Omental fat pad (tissue), 4 donors: Measurements from ENCODE around the gene CDH10. TPM values are rescaled to one million over a fixed set of nuclear protein-coding genes. Genes with fewer than 3 reads are reported as not detected.

Source experiments
- ATAC-seq: fragments of 150-250 bp; one replicate; pipeline ENCODE4 v1.9.1; 2016; ENCODE audit warnings: mild to moderate bottlenecking, moderate library complexity; ENCODE audit not compliant: low FRiP score
- DNase-seq: peaks from one replicate; pipeline ENCODE4 v3.0.0-alpha.2; 2019; ENCODE audit warnings: low spot score
- total RNA-seq, 4 donors: library from RNA; depleted of rRNA; stranded (reverse); fragments of >200 nt; gene quantifications; one replicate each; pipeline ENCODE4 v1.1.0, GENCODE V29; 2016
- TF ChIP-seq, protein P1 (sequence below), 3 donors: fragments of 450-650 bp; IDR thresholded peaks; one replicate each; pipeline ENCODE4 v1.5.1; 2016 to 2017; ENCODE audit warnings: antibody characterized with exemption in 3 of 3, mild to moderate bottlenecking in 3 of 3, moderate library complexity in 2 of 3

Gene CDH10
- total RNA-seq, 4 donors from 2014 or later = not detected

- ATAC-seq (no peak), DNase-seq (no peak)
- TF ChIP-seq, protein P1, sequence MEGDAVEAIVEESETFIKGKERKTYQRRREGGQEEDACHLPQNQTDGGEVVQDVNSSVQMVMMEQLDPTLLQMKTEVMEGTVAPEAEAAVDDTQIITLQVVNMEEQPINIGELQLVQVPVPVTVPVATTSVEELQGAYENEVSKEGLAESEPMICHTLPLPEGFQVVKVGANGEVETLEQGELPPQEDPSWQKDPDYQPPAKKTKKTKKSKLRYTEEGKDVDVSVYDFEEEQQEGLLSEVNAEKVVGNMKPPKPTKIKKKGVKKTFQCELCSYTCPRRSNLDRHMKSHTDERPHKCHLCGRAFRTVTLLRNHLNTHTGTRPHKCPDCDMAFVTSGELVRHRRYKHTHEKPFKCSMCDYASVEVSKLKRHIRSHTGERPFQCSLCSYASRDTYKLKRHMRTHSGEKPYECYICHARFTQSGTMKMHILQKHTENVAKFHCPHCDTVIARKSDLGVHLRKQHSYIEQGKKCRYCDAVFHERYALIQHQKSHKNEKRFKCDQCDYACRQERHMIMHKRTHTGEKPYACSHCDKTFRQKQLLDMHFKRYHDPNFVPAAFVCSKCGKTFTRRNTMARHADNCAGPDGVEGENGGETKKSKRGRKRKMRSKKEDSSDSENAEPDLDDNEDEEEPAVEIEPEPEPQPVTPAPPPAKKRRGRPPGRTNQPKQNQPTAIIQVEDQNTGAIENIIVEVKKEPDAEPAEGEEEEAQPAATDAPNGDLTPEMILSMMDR (IDR thresholded peaks at IDR 0.05) = no peak
These were observed 705 bp upstream of the CDH10 start for GRCh38 chr5:24645483-24645882.

DNA sequence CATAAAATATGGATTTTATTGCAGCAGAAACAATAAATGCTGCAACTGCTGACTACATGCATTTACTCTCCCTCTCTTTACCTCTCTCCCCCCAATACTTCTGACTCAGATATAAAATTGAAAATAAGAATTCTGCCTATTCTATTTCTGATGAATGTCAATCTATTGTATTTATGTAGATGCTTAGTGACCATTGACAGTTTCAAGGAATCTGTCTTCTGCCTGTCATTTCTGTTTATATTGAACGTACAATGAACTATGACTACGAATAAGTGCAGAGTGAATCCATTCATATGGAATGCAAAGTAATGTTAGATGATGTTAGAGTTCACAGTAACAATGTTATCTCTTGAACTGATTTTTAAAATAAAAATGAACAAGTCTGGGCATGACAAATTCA is 898 bp downstream of the CDH10 start:
- ATAC-seq = no peak
- DNase-seq = no peak
- TF ChIP-seq, protein P1 (IDR thresholded peaks at IDR 0.05) = no peak

GRCh38 chr5:24643156-24643555 is 1.6 kb downstream of the CDH10 start:
- TF ChIP-seq, protein P1 (IDR thresholded peaks at IDR 0.05) = no peak
- ATAC-seq (no peak), DNase-seq (no peak)

- no peak for ATAC-seq
- TF ChIP-seq, protein P1 (IDR thresholded peaks at IDR 0.05) = no peak
- DNase-seq = no peak
These were observed 2.8 kb downstream of the CDH10 start for GRCh38 chr5:24642022-24642421.

DNA sequence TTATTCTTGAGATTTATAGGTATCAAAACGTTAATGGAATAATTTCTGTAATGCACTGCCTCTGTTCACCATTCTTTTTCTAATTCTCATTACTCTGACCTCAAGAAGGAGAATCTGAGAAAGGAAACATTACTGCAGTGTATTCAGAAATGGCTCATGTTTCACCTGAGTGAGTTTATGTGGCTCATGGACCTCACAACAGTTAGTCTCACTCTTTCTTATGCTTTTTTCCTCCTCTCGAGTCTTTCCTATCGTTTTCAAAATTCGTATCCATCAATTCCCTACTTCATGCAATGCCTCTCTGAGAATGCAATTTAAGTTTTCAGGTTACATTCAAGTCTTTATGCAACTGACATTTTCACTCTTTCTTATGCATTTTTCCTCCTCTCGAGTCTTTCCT is 9.6 kb downstream of the CDH10 start:
- TF ChIP-seq, protein P1 (IDR thresholded peaks at IDR 0.05) = no peak
- DNase-seq (no peak), ATAC-seq (no peak)

DNA sequence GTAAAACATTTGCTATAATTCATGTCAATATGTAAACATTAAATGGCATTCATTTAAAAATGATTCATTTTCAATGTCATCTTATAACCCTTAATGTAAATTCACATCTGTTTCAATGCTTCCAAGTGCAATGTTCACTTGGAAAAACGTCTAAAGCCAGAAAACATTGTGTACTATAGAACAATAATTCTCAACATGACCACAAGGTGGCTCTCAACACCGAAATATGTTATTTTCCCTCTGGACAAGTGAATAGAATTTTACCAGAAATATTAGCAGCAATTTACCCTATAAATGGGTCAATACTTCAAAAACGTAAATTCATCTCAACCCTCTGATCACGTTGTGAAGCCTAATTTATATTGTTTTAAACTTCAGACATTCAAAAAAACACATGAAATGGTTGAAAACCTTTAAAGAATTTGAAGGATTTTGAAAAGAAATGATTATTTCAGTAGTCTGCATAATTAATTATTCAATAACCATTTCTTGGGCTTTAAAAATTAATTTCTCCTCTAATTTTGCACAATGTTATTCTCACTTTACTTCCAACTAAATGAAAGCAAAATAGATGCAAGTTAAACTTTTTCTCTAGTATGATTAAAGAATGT is 11.0 kb downstream of the CDH10 start:
- TF ChIP-seq, protein P1 (IDR thresholded peaks at IDR 0.05) = no peak
- ATAC-seq (no peak), DNase-seq (no peak)

- DNase-seq (no peak), ATAC-seq (no peak)
- TF ChIP-seq, protein P1 (IDR thresholded peaks at IDR 0.05) = no peak
These were observed 12.4 kb downstream of the CDH10 start for GRCh38 chr5:24632353-24632752.
